OCI-LY7 (cell line): Measurements from ENCODE around the gene ELMOD3. TPM values are rescaled to one million over a fixed set of nuclear protein-coding genes. Genes with fewer than 3 reads are reported as not detected.
"Not testable (repeated sequence)": the region's sequence is repeated elsewhere in the genome, so short reads cannot be mapped to it uniquely, and the experiment has no call there.

Experiments
- BruUV-seq: library from RNA; stranded (reverse); fragments of 400-500 nt; replicated peaks from 2 replicates; lab custom pipeline; 2021; lab: Mats Ljungman, UMichigan
- CTCF ChIA-PET: fragments of 300-600 bp; sonication (Branson Sonifier 250); formaldehyde crosslinking; loops from one replicate; lab custom pipeline; 2022; ENCODE audit warnings: antibody characterized with exemption; ENCODE audit not compliant: unreplicated experiment; lab: Charles Lee
- POLR2A ChIA-PET: fragments of 300-600 bp; sonication (Branson Sonifier 250); formaldehyde crosslinking; loops from one replicate; lab custom pipeline; 2022; ENCODE audit warnings: antibody characterized with exemption; lab: Charles Lee
- DNase-seq: peaks from one replicate; pipeline ENCODE4 v3.0.0-alpha.2; 2015; ENCODE audit warnings: low spot score
- H2AFZ ChIP-seq: fragments of 200-600 bp; sonication (generic), shearing (Covaris generic); 2 replicates; pipeline ENCODE4 v1.6.1; 2014; ENCODE audit warnings: mild to moderate bottlenecking, antibody characterized with exemption, low read length, moderate library complexity
- H3K27ac ChIP-seq: fragments of 200-600 bp; sonication (generic); 2 replicates; pipeline ENCODE4 v1.5.1; 2014; ENCODE audit warnings: mixed run types, low read depth, mild to moderate bottlenecking, moderate library complexity, low read length, inconsistent platforms; ENCODE audit not compliant: poor library complexity, severe bottlenecking
- H3K36me3 ChIP-seq: fragments of 200-600 bp; sonication (generic); 2 replicates; pipeline ENCODE4 v1.6.1; 2014; ENCODE audit warnings: mild to moderate bottlenecking, antibody characterized with exemption, low read length, moderate library complexity, mixed read lengths; ENCODE audit not compliant: insufficient read depth
- H3K4me1 ChIP-seq: fragments of 200-600 bp; sonication (generic); 2 replicates; pipeline ENCODE4 v1.5.1; 2014; ENCODE audit warnings: mild to moderate bottlenecking, low read length; ENCODE audit not compliant: insufficient read depth, poor library complexity, severe bottlenecking
- H3K4me2 ChIP-seq: fragments of 200-600 bp; sonication (generic); 2 replicates; pipeline ENCODE4 v1.6.1; 2014; ENCODE audit warnings: mild to moderate bottlenecking, low read length
- H3K4me3 ChIP-seq: fragments of 200-600 bp; sonication (generic); 2 replicates; pipeline ENCODE4 v1.5.1; 2014; ENCODE audit warnings: mild to moderate bottlenecking, low read depth, low read length; ENCODE audit not compliant: poor library complexity, severe bottlenecking
- H3K79me2 ChIP-seq: fragments of 200-600 bp; sonication (generic); 2 replicates; pipeline ENCODE4 v1.6.1; 2016; ENCODE audit warnings: low read depth, mild to moderate bottlenecking, low read length, moderate library complexity, mixed read lengths; ENCODE audit not compliant: insufficient read depth
- H3K9me2 ChIP-seq: fragments of 200-600 bp; sonication (generic); 2 replicates; pipeline ENCODE4 v1.6.1; 2016; ENCODE audit warnings: mild to moderate bottlenecking, low read length, mixed read lengths; ENCODE audit not compliant: insufficient read depth
- H3K9me3 ChIP-seq: fragments of 200-600 bp; sonication (generic); 2 replicates; pipeline ENCODE4 v1.6.1; 2014; ENCODE audit warnings: mild to moderate bottlenecking, mixed run types, low read length, mixed read lengths
- H4K20me1 ChIP-seq: fragments of 200-600 bp; sonication (generic); 2 replicates; pipeline ENCODE4 v1.6.1; 2014; ENCODE audit warnings: mild to moderate bottlenecking, antibody characterized with exemption, low read length, moderate library complexity, mixed read lengths; ENCODE audit not compliant: insufficient read depth
- CTCF ChIP-seq: fragments of 200-600 bp; sonication (generic); conservative IDR thresholded peaks from 2 replicates; pipeline ENCODE4 v1.5.1; 2014; ENCODE audit warnings: mild to moderate bottlenecking, antibody characterized with exemption, low read length, moderate library complexity, mixed read lengths
- EZH2phosphoT487 ChIP-seq: fragments of 200-600 bp; sonication (generic); IDR thresholded peaks from 2 replicates; pipeline ENCODE4 v1.6.1; 2018; ENCODE audit warnings: low read depth, borderline replicate concordance, mild to moderate bottlenecking, mixed run types, antibody characterized with exemption, low read length, moderate library complexity, mixed read lengths
- intact Hi-C: fragments of 100-400 bp; cut with micrococcal nuclease; formaldehyde crosslinking; loops from one replicate; pipeline ENCODE4 v1.10.0; 2022; ENCODE audit not compliant: unreplicated experiment
- total RNA-seq, 2 experiments: library from RNA; depleted of rRNA in 1 of 2; stranded (reverse); fragments of >200 nt in 1 of 2; shearing (Covaris generic) in 1 of 2; gene quantifications; 2 replicates each; pipeline ENCODE4 v1.2.3, GENCODE V29; 2014 to 2022

The ELMOD3 gene
- total RNA-seq, 2 experiments from 2014 or later = 12.0 to 18.5 TPM

GRCh38 chr2:85355521-85355920, 952 bp downstream of the ELMOD3 start:
- no TSS peak for BruUV-seq
- H3K4me3 ChIP-seq = peak overlapping the region; percentile 75
- no peaks in the 10 kb centered on the region for H4K20me1 ChIP-seq
- peak overlapping the region; percentile 86 for H3K4me2 ChIP-seq
- TF ChIP-seq EZH2phosphoT487 (no peak), CTCF (no peak)
- intact Hi-C loops = no loop called here
- H3K9me3 ChIP-seq = no peaks in the 10 kb centered on the region
- peak overlapping the region; percentile 85; the same call in 1 of the 2 replicates for H2AFZ ChIP-seq
- ChIA-PET POLR2A (interaction anchor here (0.7 to 2.2 kb wide), 4 partner anchors 10 to 471 kb away, joined by 3 to 12 read pairs (median 6); partner anchors contain the start of gene TGOLN2), CTCF (no interaction called here)
- peaks cover 27% of the 10 kb centered on the region for H3K36me3 ChIP-seq
- peak; percentile 8 for DNase-seq
- H3K9me2 ChIP-seq = no peaks in the 10 kb centered on the region
- H3K4me1 ChIP-seq = peaks cover 20% of the 10 kb centered on the region
- H3K79me2 ChIP-seq = peaks cover 12% of the 10 kb centered on the region; the same call in 1 of the 2 replicates
- no peak overlapping the region for H3K27ac ChIP-seq

GRCh38 chr2:85356186-85356585, 1.6 kb downstream of the ELMOD3 start:
- POLR2A ChIA-PET = interaction anchor here (1.2 kb wide), 1 partner anchor 29 kb away, joined by 4 read pairs; the partner anchor contains the start of gene TGOLN2
- H3K27ac ChIP-seq = no peak overlapping the region
- H2AFZ ChIP-seq = no peak overlapping the region
- peaks cover 12% of the 10 kb centered on the region; the same call in 1 of the 2 replicates for H3K79me2 ChIP-seq
- BruUV-seq = no TSS peak
- no peaks in the 10 kb centered on the region for H4K20me1 ChIP-seq
- peaks cover 20% of the 10 kb centered on the region for H3K4me1 ChIP-seq
- peaks cover 23% of the 10 kb centered on the region for H3K36me3 ChIP-seq
- no peak for TF ChIP-seq EZH2phosphoT487
- no peak for TF ChIP-seq CTCF
- intact Hi-C loops = no loop called here
- H3K4me2 ChIP-seq = no peak overlapping the region
- DNase-seq = no peak
- no peak overlapping the region for H3K4me3 ChIP-seq
- H3K9me3 ChIP-seq = no peaks in the 10 kb centered on the region
- H3K9me2 ChIP-seq = no peaks in the 10 kb centered on the region
- CTCF ChIA-PET = no interaction called here

GRCh38 chr2:85357736-85358135, 3.2 kb downstream of the ELMOD3 start:
- H3K4me1 ChIP-seq = peaks cover 18% of the 10 kb centered on the region
- ChIA-PET POLR2A (no interaction called here), CTCF (interaction anchor here (0.6 kb wide), 1 partner anchor 280 kb away, joined by 3 read pairs; no protein-coding TSS in a partner anchor)
- no peak overlapping the region for H3K27ac ChIP-seq
- no peaks in the 10 kb centered on the region for H4K20me1 ChIP-seq
- intact Hi-C loops = no loop called here
- 0 out of 2 replicates have a peak overlapping the region, but pooled peaks have one; percentile 11 for H3K4me2 ChIP-seq
- H2AFZ ChIP-seq = no peak overlapping the region
- BruUV-seq = no TSS peak
- H3K9me3 ChIP-seq = no peaks in the 10 kb centered on the region
- TF ChIP-seq EZH2phosphoT487 = no peak
- TF ChIP-seq CTCF = no peak
- H3K79me2 ChIP-seq = peaks cover 12% of the 10 kb centered on the region; the same call in 1 of the 2 replicates
- H3K36me3 ChIP-seq = peaks cover 31% of the 10 kb centered on the region
- H3K4me3 ChIP-seq = no peak overlapping the region
- no peaks in the 10 kb centered on the region for H3K9me2 ChIP-seq
- DNase-seq = no peak

GRCh38 chr2:85362653-85363387, 8.3 kb downstream of the ELMOD3 start:
- not testable (repeated sequence) for H3K27ac ChIP-seq, H2AFZ ChIP-seq

More at GRCh38 chr2:85362653-85363387, 8.3 kb downstream of the ELMOD3 start:
- DNase-seq, H3K79me2 ChIP-seq, H4K20me1 ChIP-seq, H3K9me2 ChIP-seq, H3K4me1 ChIP-seq, H3K4me2 ChIP-seq, BruUV-seq, intact Hi-C loops, H3K9me3 ChIP-seq, POLR2A ChIA-PET, H3K4me3 ChIP-seq, CTCF ChIA-PET: not testable (repeated sequence)
- H3K36me3 ChIP-seq = peaks cover 32% of the 10 kb centered on the region
